K562 (cell line): Measurements from ENCODE around the gene SLC22A4. TPM values are rescaled to one million over a fixed set of nuclear protein-coding genes. Genes with fewer than 3 reads are reported as not detected.
A peak's percentile ranks its signal among the peaks of the same experiment; 100 is the strongest.

ENCODE experiments used
- ATAC-seq: fragments of 200-7000 bp; cut with Tn5 transposase; 3 replicates; pipeline ENCODE4 v1.9.1; 2020; ENCODE audit warnings: moderate library complexity
- BruUV-seq: library from RNA; stranded (reverse); fragments of 400-500 nt; replicated peaks from 2 replicates; lab custom pipeline; 2021; lab: Mats Ljungman, UMichigan
- CTCF ChIA-PET: fragments of 300-600 bp; formaldehyde crosslinking; extraction: SDS; loops from one replicate; lab custom pipeline; 2021; ENCODE audit warnings: low intra/inter-chr PET ratio; lab: Yijun Ruan, JAX
- POLR2A ChIA-PET: fragments of 300-600, 350-650 bp; sonication (Branson Sonifier 250); formaldehyde crosslinking; extraction: SDS; loops from one replicate; lab custom pipeline; 2021; ENCODE audit warnings: antibody characterized with exemption, inconsistent platforms; lab: Yijun Ruan, JAX
- DNase-seq, 4 experiments: peaks; one replicate each; pipeline versions ENCODE4 v3.0.0 to v3.0.0-alpha.2; 2011 to 2018; ENCODE audit warnings: low spot score in 3 of 4, mixed read lengths in 3 of 4; ENCODE audit errors: extremely low read depth in 1 of 4
- FAIRE-seq: peaks from 2 replicates; lab custom pipeline; 2011; peaks lifted over from hg19 to GRCh38; lab: Jason Lieb, UNC
- H2AFZ ChIP-seq: 2 replicates; pipeline ENCODE4 v1.6.0; 2011; ENCODE audit warnings: low read depth, low read length, control low read depth, inconsistent platforms
- H3K27ac ChIP-seq: fragments of 200-600 bp; 3 replicates; pipeline ENCODE4 v1.8.0; 2011; ENCODE audit warnings: low read depth, mild to moderate bottlenecking, control low read depth, inconsistent platforms, low read length, moderate library complexity, mixed read lengths; ENCODE audit errors: extremely low read depth
- H3K27me3 ChIP-seq, 2 experiments: fragments of 300-600 bp in 1 of 2; 2 replicates in 1 of 2; 3 replicates in 1 of 2; pipeline versions ENCODE4 v1.6.0 to v1.8.0; 2011; ENCODE audit warnings: inconsistent platforms in 2 of 2, low read length in 2 of 2, mild to moderate bottlenecking in 1 of 2, mixed read lengths in 1 of 2, moderate library complexity in 1 of 2; ENCODE audit not compliant: control insufficient read depth in 2 of 2, insufficient read depth in 2 of 2
- H3K36me3 ChIP-seq: fragments of 300-600 bp; 3 replicates; pipeline ENCODE4 v1.8.0; 2011; ENCODE audit warnings: mild to moderate bottlenecking, low read length, inconsistent platforms; ENCODE audit not compliant: control insufficient read depth, insufficient read depth
- H3K4me1 ChIP-seq, 2 experiments: fragments of 200-600 bp in 1 of 2; replicated peaks in 1 of 2; 2 replicates in 1 of 2; 3 replicates in 1 of 2; pipeline versions ENCODE4 v1.5.1 to v1.8.0; 2011; ENCODE audit warnings: inconsistent platforms in 2 of 2, low read length in 2 of 2, mild to moderate bottlenecking in 1 of 2, mixed read lengths in 1 of 2, moderate library complexity in 1 of 2; ENCODE audit not compliant: control insufficient read depth in 2 of 2, insufficient read depth in 2 of 2
- H3K4me2 ChIP-seq: 2 replicates; pipeline ENCODE4 v1.6.1; 2011; ENCODE audit warnings: low read length, control low read depth, inconsistent platforms, mixed read lengths; ENCODE audit not compliant: insufficient read depth
- H3K4me3 ChIP-seq: fragments of 200-600 bp; sonication (generic), shearing (Covaris generic); 2 replicates; pipeline ENCODE4 v1.5.1; 2016; ENCODE audit warnings: control low read depth, inconsistent platforms
- H3K79me2 ChIP-seq: fragments of 200-600 bp; 3 replicates; pipeline ENCODE4 v1.8.0; 2011; ENCODE audit warnings: low read length, inconsistent platforms; ENCODE audit not compliant: control insufficient read depth, insufficient read depth
- H3K9ac ChIP-seq, 2 experiments: 2 replicates each; pipeline versions ENCODE4 v1.6.0 to v1.6.1; 2011; ENCODE audit warnings: low read depth in 2 of 2, low read length in 2 of 2, control low read depth in 1 of 2, inconsistent platforms in 1 of 2, mild to moderate bottlenecking in 1 of 2, mixed read lengths in 1 of 2; ENCODE audit not compliant: insufficient read depth in 1 of 2
- H3K9me1 ChIP-seq: one replicate; pipeline ENCODE4 v1.6.0; 2011; ENCODE audit warnings: inconsistent platforms, mild to moderate bottlenecking, low read length, moderate library complexity; ENCODE audit not compliant: control insufficient read depth, insufficient read depth
- H3K9me3 ChIP-seq: replicated peaks from 2 replicates; pipeline ENCODE4 v1.5.1; 2011; ENCODE audit warnings: low read depth, low read length, inconsistent platforms; ENCODE audit not compliant: control insufficient read depth, insufficient read depth
- H4K20me1 ChIP-seq: replicated peaks from 2 replicates; pipeline ENCODE4 v1.6.1; 2011; ENCODE audit warnings: low read length, inconsistent platforms, mixed read lengths; ENCODE audit not compliant: control insufficient read depth, insufficient read depth
- RBBP5 ChIP-seq: fragments of 200-600 bp; sonication (generic); IDR thresholded peaks from 2 replicates; pipeline ENCODE4 v1.6.1; 2012; ENCODE audit warnings: borderline replicate concordance, mild to moderate bottlenecking, low read length, control low read depth, inconsistent platforms; ENCODE audit not compliant: insufficient read depth, poor library complexity, severe bottlenecking
- ZFX ChIP-seq: sonication (generic); formaldehyde crosslinking; IDR thresholded peaks from 2 replicates; pipeline ENCODE4 v1.8.0; 2022; ENCODE audit warnings: mild to moderate bottlenecking, missing genetic modification reagents, moderate library complexity
- WGBS: fragments of 100-300 bp; shearing (Covaris generic); methylation state at CpG from one replicate; pipeline ENCODE4 v1.1.6; 2016; ENCODE audit warnings: low coverage, mixed read lengths; ENCODE audit not compliant: insufficient coverage; ENCODE audit errors: missing lambda C conversion rate; 5-methylcytosine and 5-hydroxymethylcytosine counted together
- in situ Hi-C: fragments of 300-500 bp; cut with MboI; formaldehyde crosslinking; loops from 4 replicates; pipeline ENCODE4 v1.15.0; 2018; ENCODE audit warnings: inconsistent platforms, mixed read lengths
- intact Hi-C: fragments of 100-400 bp; cut with micrococcal nuclease; formaldehyde crosslinking; loops from 2 replicates; pipeline ENCODE4 v1.14.2; 2022
- polyA plus RNA-seq, 8 experiments: library from polyadenylated mRNA; depleted of rRNA in 4 of 8; stranded (reverse) in 5 of 8; unstranded in 3 of 8; fragments of >200 nt; fragmentation: Nextera tagmentation in 2 of 8; fragmentation: Illumina TruSeq in 1 of 8; extraction: Ambion mirVana in 2 of 8; extraction: Trizol in 1 of 8; gene quantifications; 2 replicates each; pipeline versions ENCODE4 v1.2.1 to v1.2.3, GENCODE V29; 2011 to 2014; ENCODE audit warnings: inconsistent platforms in 1 of 8, missing spikeins in 1 of 8
- total RNA-seq, 7 experiments: library from RNA; depleted of rRNA in 6 of 7; stranded (reverse); fragments of >200 nt in 6 of 7; fragmentation: Illumina TruSeq in 2 of 7; extraction: Trizol in 2 of 7; gene quantifications; 2 replicates each; pipeline versions ENCODE4 v1.2.1 to v1.2.3, GENCODE V29; 2011 to 2021; ENCODE audit warnings: low replicate concordance in 1 of 7
- TF ChIP-seq, protein P1 (sequence below), 3 experiments: IDR thresholded peaks in 2 of 3; conservative IDR thresholded peaks in 1 of 3; 2 replicates each; pipeline ENCODE4 v1.5.1; 2011 to 2012; ENCODE audit warnings: low read length in 3 of 3, mild to moderate bottlenecking in 3 of 3, control low read depth in 2 of 3, improper control_type of control experiment in 1 of 3, inconsistent platforms in 1 of 3, low read depth in 1 of 3, mixed read lengths in 1 of 3, moderate library complexity in 1 of 3; ENCODE audit not compliant: insufficient read depth in 2 of 3
- TF ChIP-seq, protein P2 (sequence below): fragments of 250-450 bp; sonication (Bioruptor Pico); IDR thresholded peaks from 2 replicates; pipeline ENCODE4 v1.5.0; 2022; ENCODE audit warnings: mild to moderate bottlenecking
- TF ChIP-seq, protein P3 (sequence below), 3 experiments: fragments of 200-800 bp in 1 of 3; fragments of 250-450 bp in 1 of 3; fragments of 450-650 bp in 1 of 3; sonication (Bioruptor Pico) in 1 of 3; sonication (Bioruptor generic) in 1 of 3; formaldehyde crosslinking in 1 of 3; IDR thresholded peaks; 2 replicates each; pipeline versions ENCODE4 v1.6.1 to v1.8.0; 2016 to 2022; ENCODE audit warnings: mild to moderate bottlenecking in 2 of 3, missing genetic modification characterization in 2 of 3, missing compliant biosample characterization in 1 of 3, moderate library complexity in 1 of 3

The SLC22A4 gene
- total and polyA plus RNA-seq, 9 of the 15 experiments (the other 6 are each of a cell fraction or from before 2014, with no cell fraction given) = 2.7 to 9.5 (median 6.2) TPM

DNA sequence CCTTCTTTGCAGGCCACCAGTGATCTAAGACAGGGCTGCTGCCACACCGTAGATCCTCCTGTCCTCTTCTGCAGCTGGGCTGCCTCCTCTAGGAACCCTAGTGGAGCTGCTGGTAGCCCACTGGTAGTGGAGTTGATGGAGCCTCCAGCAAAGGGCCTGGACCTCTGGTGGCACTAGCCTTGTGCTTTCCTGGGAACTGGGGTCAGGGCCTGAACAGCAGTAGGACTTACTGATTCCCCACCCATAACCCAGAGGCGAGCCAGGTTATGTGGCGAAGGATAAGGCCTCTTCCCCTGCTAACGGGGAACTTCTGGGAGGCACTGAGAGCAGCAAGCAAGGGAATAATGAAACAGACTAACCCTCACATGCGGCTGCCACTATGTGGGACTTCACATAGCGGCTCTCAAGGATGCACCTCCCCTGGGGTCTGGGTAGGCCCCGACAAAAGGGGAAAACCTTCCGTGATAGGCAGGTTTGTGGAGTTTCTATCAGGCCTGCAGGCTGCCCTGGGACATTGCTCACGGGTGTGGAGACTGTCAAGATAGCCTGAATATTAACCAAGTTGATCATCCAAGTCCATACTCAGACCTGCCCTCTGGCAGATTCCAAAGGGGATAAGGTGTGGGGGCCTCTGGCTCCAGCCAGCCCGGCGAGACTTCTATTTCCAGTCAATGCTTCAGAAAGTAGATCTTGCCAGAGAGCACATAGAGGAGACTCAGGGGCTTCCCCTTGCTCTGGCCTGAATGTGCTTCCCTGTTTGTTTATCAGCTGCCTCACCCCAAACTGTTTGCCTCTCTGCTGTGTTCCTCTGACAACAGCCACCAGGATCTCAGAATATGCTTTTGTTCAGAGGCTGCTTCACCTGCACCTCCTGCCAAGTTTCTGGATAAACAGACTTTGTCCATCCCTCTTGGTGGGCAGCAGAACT is 7.4 kb downstream of the SLC22A4 start:
- WGBS = 46% methylated on average over 11 of the region's 11 CpGs
- peaks cover 41% of the 10 kb centered on the region for H3K36me3 ChIP-seq
- ATAC-seq (peak; percentile 59), DNase-seq (no peak), FAIRE-seq (no peak)
- peak overlapping the region; percentile 42 for H3K27ac ChIP-seq
- H3K4me2 ChIP-seq = peak overlapping the region; percentile 63
- ChIA-PET POLR2A (interaction anchor here (0.9 to 4.4 kb wide), 5 partner anchors 8 to 15 kb away, joined by 3 to 29 read pairs (median 3); partner anchors contain the start of gene SLC22A4), CTCF (interaction anchor here (1.2 kb wide), 1 partner anchor 15 kb away, joined by 3 read pairs; no protein-coding TSS in a partner anchor)
- in situ Hi-C loops (no loop called here), intact Hi-C loops (no loop called here)
- peaks cover 4% of the 10 kb centered on the region for H3K9me1 ChIP-seq
- H3K27me3 ChIP-seq = no peaks in the 10 kb centered on the region
- H3K4me1 ChIP-seq = peaks cover 43 to 56% of the 10 kb centered on the region in 2 experiments
- peak; percentile 43 for TF ChIP-seq ZFX (CRISPR knock-in tag)
- TF ChIP-seq, protein P1, sequence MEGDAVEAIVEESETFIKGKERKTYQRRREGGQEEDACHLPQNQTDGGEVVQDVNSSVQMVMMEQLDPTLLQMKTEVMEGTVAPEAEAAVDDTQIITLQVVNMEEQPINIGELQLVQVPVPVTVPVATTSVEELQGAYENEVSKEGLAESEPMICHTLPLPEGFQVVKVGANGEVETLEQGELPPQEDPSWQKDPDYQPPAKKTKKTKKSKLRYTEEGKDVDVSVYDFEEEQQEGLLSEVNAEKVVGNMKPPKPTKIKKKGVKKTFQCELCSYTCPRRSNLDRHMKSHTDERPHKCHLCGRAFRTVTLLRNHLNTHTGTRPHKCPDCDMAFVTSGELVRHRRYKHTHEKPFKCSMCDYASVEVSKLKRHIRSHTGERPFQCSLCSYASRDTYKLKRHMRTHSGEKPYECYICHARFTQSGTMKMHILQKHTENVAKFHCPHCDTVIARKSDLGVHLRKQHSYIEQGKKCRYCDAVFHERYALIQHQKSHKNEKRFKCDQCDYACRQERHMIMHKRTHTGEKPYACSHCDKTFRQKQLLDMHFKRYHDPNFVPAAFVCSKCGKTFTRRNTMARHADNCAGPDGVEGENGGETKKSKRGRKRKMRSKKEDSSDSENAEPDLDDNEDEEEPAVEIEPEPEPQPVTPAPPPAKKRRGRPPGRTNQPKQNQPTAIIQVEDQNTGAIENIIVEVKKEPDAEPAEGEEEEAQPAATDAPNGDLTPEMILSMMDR (IDR thresholded peaks at IDR 0.05 in 2 of 3, conservative IDR thresholded peaks at IDR 0.05 in 1 of 3; ENCODE audit: insufficient read depth in 2 of 3, low read depth in 1 of 3, low read length in 3 of 3) = 0 out of 6 replicates have a peak, but pooled peaks of 1 of the 3 experiments have one; percentile 7
- peak; percentile 34 for TF ChIP-seq RBBP5
- TF ChIP-seq, protein P2, sequence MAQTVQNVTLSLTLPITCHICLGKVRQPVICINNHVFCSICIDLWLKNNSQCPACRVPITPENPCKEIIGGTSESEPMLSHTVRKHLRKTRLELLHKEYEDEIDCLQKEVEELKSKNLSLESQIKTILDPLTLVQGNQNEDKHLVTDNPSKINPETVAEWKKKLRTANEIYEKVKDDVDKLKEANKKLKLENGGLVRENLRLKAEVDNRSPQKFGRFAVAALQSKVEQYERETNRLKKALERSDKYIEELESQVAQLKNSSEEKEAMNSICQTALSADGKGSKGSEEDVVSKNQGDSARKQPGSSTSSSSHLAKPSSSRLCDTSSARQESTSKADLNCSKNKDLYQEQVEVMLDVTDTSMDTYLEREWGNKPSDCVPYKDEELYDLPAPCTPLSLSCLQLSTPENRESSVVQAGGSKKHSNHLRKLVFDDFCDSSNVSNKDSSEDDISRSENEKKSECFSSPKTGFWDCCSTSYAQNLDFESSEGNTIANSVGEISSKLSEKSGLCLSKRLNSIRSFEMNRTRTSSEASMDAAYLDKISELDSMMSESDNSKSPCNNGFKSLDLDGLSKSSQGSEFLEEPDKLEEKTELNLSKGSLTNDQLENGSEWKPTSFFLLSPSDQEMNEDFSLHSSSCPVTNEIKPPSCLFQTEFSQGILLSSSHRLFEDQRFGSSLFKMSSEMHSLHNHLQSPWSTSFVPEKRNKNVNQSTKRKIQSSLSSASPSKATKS (CRISPR knock-in tag) = no peak
- TF ChIP-seq, protein P3, sequence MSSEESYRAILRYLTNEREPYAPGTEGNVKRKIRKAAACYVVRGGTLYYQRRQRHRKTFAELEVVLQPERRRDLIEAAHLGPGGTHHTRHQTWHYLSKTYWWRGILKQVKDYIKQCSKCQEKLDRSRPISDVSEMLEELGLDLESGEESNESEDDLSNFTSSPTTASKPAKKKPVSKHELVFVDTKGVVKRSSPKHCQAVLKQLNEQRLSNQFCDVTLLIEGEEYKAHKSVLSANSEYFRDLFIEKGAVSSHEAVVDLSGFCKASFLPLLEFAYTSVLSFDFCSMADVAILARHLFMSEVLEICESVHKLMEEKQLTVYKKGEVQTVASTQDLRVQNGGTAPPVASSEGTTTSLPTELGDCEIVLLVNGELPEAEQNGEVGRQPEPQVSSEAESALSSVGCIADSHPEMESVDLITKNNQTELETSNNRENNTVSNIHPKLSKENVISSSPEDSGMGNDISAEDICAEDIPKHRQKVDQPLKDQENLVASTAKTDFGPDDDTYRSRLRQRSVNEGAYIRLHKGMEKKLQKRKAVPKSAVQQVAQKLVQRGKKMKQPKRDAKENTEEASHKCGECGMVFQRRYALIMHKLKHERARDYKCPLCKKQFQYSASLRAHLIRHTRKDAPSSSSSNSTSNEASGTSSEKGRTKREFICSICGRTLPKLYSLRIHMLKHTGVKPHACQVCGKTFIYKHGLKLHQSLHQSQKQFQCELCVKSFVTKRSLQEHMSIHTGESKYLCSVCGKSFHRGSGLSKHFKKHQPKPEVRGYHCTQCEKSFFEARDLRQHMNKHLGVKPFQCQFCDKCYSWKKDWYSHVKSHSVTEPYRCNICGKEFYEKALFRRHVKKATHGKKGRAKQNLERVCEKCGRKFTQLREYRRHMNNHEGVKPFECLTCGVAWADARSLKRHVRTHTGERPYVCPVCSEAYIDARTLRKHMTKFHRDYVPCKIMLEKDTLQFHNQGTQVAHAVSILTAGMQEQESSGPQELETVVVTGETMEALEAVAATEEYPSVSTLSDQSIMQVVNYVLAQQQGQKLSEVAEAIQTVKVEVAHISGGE (CRISPR knock-in tag; IDR thresholded peaks at IDR 0.05) = peak in 1 of 3 experiments; percentile 50; a peak in 2 of 6 replicates
- H4K20me1 ChIP-seq = no peaks in the 10 kb centered on the region
- no peak overlapping the region for H2AFZ ChIP-seq
- peaks cover 4% of the 10 kb centered on the region; the same call in 1 of the 2 replicates for H3K9me3 ChIP-seq
- no TSS peak for BruUV-seq
- H3K4me3 ChIP-seq = no peak overlapping the region
- peak overlapping the region; percentile 32 to 82; a peak in 2 of 4 replicates for H3K9ac ChIP-seq
- peaks cover 91% of the 10 kb centered on the region for H3K79me2 ChIP-seq
